ENCODE data around the gene RNLS. TPM values are rescaled to one million over a fixed set of nuclear protein-coding genes. Genes with fewer than 3 reads are reported as not detected.

Gene RNLS
- 6.2 and 8.1 TPM in 2 replicates for total RNA-seq (2021)
- Bru-seq, nascent RNA, result percentile 46 among the genes with signal in this experiment
- percentile 47 among the genes with signal in this experiment for BruChase-seq, experiment 1, labeled RNA remaining after a 2-hour chase
- BruChase-seq, experiment 2, labeled RNA remaining after a 6-hour chase, result percentile 43 among the genes with signal in this experiment
- long read RNA-seq, partial matches to known transcripts, result 1 of 3 reads
- long read RNA-seq, other reads (novel, unspliced or antisense), result 1 of 3 reads

- TF ChIP-seq EZH2 (IDR thresholded peaks at IDR 0.05; ENCODE audit: borderline replicate concordance, low read depth, low read length, poor library complexity, severe bottlenecking) (no peak), CTCF (conservative IDR thresholded peaks at IDR 0.05; ENCODE audit: low read depth, low read length) (peak; percentile 87)
- intact Hi-C loops (cut with micrococcal nuclease; ENCODE audit: unreplicated experiment), result no loop called here
- Histone ChIP-seq H3K27ac (ENCODE audit: low read depth, low read length, poor library complexity, severe bottlenecking) (peak within 1 kb of the TSS; percentile 87), H3K36me3 (ENCODE audit: insufficient read depth, low read length, poor library complexity, severe bottlenecking) (no peaks in the 10 kb centered on the region), H3K9me3 (ENCODE audit: low read depth, low read length, poor library complexity, severe bottlenecking) (no peaks in the 10 kb centered on the region), H3K4me3 (ENCODE audit: low read depth, low read length, poor library complexity, severe bottlenecking) (peak within 1 kb of the TSS; percentile 62), H3K4me1 (ENCODE audit: insufficient read depth, low read length, poor library complexity, severe bottlenecking) (no peaks in the 10 kb centered on the region), H3K27me3 (replicated peaks; ENCODE audit: insufficient read depth, low read depth, low read length, poor library complexity) (no peaks in the 10 kb centered on the region)
- no TSS peak for BruUV-seq (replicated peaks)
- DNase-seq (ENCODE audit: low spot score), result peak; percentile 81
- CTCF ChIA-PET, result interaction anchor here (0.7 to 1.6 kb wide), 7 partner anchors 9 to 895 kb away, joined by 3 to 9 read pairs (median 5); no protein-coding TSS in a partner anchor
- POLR2A ChIA-PET (ENCODE audit: low non-redundant PET), result interaction anchor here (0.5 kb wide), 1 partner anchor 68 kb away, joined by 3 read pairs; no protein-coding TSS in a partner anchor
Observed at GRCh38 chr10:88582806-88583583, at the start of gene RNLS. RNLS (minus strand) TSS chr10:88583318.

GRCh38 chr10:88624840-88625239, 41.7 kb upstream of the RNLS start:
- no peak for TF ChIP-seq EZH2 (IDR thresholded peaks at IDR 0.05; ENCODE audit: borderline replicate concordance, low read depth, low read length, poor library complexity, severe bottlenecking)
- TF ChIP-seq CTCF (conservative IDR thresholded peaks at IDR 0.05; ENCODE audit: low read depth, low read length), result no peak
- DNase-seq (ENCODE audit: low spot score), result no peak
- ChIA-PET POLR2A (ENCODE audit: low non-redundant PET) (no interaction called here), CTCF (no interaction called here)
- Histone ChIP-seq H3K36me3 (ENCODE audit: insufficient read depth, low read length, poor library complexity, severe bottlenecking) (no peaks in the 10 kb centered on the region), H3K4me3 (ENCODE audit: low read depth, low read length, poor library complexity, severe bottlenecking) (no peak overlapping the region), H3K27ac (ENCODE audit: low read depth, low read length, poor library complexity, severe bottlenecking) (no peak overlapping the region), H3K4me1 (ENCODE audit: insufficient read depth, low read length, poor library complexity, severe bottlenecking) (no peaks in the 10 kb centered on the region), H3K27me3 (replicated peaks; ENCODE audit: insufficient read depth, low read depth, low read length, poor library complexity) (no peaks in the 10 kb centered on the region), H3K9me3 (ENCODE audit: low read depth, low read length, poor library complexity, severe bottlenecking) (peaks cover 3% of the 10 kb centered on the region)
- intact Hi-C loops (cut with micrococcal nuclease; ENCODE audit: unreplicated experiment), result no loop called here
- BruUV-seq (replicated peaks), result no TSS peak

GRCh38 chr10:88623835-88624234, 40.7 kb upstream of the RNLS start:
- H3K4me3 ChIP-seq (ENCODE audit: low read depth, low read length, poor library complexity, severe bottlenecking), result no peak overlapping the region
- no peak for DNase-seq (ENCODE audit: low spot score)
- peaks cover 3% of the 10 kb centered on the region for H3K9me3 ChIP-seq (ENCODE audit: low read depth, low read length, poor library complexity, severe bottlenecking)
- ChIA-PET CTCF (no interaction called here), POLR2A (ENCODE audit: low non-redundant PET) (no interaction called here)
- no peaks in the 10 kb centered on the region for H3K4me1 ChIP-seq (ENCODE audit: insufficient read depth, low read length, poor library complexity, severe bottlenecking)
- H3K36me3 ChIP-seq (ENCODE audit: insufficient read depth, low read length, poor library complexity, severe bottlenecking), result no peaks in the 10 kb centered on the region
- H3K27me3 ChIP-seq (replicated peaks; ENCODE audit: insufficient read depth, low read depth, low read length, poor library complexity), result no peaks in the 10 kb centered on the region
- no peak for TF ChIP-seq EZH2 (IDR thresholded peaks at IDR 0.05; ENCODE audit: borderline replicate concordance, low read depth, low read length, poor library complexity, severe bottlenecking)
- TF ChIP-seq CTCF (conservative IDR thresholded peaks at IDR 0.05; ENCODE audit: low read depth, low read length), result no peak
- intact Hi-C loops (cut with micrococcal nuclease; ENCODE audit: unreplicated experiment), result no loop called here
- no peak overlapping the region for H3K27ac ChIP-seq (ENCODE audit: low read depth, low read length, poor library complexity, severe bottlenecking)
- no TSS peak for BruUV-seq (replicated peaks)

Data from A673 (cell line).